ENCODE results near the gene IDUA.

IDUA gene

DNA sequence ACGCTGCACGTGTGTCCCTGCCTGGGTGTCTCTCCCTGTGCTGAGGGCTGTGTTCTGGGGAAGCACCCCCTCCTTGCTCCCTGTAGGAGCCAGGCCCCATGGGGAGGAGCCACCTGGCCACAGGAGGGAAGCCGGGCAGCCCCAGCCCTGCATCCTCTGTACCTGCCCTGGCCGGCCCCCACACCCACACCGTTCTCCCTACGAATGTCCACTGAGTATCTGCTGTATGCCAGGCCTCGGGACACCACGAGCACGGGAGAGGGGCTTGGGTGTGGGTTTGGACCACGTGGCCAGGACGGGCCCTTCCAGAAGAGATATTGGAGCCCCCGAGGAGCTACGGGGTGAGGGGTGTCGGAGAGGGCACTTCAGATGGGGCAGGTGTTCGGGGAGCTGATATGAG is 30.9 kb downstream of the IDUA start:
- DNase-seq, result no peak

DNA sequence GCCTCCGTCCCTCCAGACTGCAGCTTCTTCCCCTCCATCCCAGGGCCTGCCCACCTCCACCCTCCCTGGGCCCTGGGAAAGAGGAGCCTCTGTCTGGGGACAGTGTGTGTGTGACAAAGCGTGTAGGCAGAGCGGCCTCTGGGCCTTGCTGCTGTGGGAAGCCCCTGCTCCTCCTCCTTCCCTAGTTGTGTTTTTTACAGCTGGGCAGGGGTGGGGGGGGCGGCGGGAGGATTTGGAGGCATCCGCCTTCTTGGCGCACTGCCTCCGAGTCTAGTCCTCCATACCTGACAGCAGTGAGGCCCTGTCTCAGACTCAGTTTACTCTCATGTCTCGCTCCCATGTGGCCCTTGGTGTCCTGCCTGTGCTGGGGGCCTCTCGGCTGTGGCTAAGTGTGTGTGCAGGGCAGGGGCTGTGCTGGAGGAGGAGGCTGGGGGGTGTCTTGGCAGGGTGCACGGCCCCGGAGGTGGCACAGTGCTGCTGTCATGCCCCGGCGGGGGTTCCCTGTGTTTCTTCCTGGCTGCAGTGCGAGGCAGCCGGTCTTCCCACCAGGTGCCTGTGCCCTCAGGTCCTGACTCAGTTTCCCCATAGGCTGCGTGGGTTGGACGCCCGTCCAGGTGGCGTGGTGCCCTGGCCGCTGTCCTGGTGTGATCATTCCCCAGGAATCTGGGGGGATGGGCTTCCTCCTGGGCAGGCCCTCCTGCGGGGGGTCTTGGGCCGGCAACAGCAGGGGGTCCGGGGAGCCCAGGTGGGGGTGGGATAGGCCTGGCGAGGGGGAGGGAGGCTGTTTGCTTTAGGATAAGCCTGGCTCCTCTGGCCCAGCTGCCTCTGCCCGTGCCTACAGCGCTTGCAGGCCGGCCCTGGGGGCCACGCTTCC is 31.5 kb downstream of the IDUA start:
- no peak for DNase-seq

DNA sequence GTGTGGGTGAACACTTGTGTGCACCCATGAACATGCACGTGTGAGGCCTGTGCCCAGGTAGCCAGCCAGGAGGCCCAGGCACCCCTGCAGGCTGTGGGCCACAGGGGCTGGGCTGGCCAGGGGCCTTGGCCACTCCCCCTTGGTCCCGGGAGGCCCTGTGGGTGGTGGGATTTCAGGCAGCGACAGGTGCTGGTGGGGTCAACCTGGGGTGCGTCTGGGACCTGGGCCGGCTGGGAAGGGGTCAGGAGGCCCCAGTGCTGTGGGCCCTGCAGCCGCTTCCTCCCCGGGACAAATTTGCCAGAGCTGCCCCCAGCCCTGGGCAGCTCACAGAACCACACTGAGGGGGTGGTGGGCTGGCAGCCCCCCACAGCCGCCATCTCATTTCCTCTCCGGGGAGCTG is 32.5 kb downstream of the IDUA start:
- DNase-seq, result no peak

GRCh38 chr4:1019729-1020470 is 33.1 kb downstream of the IDUA start:
- DNase-seq, result no peak

DNA sequence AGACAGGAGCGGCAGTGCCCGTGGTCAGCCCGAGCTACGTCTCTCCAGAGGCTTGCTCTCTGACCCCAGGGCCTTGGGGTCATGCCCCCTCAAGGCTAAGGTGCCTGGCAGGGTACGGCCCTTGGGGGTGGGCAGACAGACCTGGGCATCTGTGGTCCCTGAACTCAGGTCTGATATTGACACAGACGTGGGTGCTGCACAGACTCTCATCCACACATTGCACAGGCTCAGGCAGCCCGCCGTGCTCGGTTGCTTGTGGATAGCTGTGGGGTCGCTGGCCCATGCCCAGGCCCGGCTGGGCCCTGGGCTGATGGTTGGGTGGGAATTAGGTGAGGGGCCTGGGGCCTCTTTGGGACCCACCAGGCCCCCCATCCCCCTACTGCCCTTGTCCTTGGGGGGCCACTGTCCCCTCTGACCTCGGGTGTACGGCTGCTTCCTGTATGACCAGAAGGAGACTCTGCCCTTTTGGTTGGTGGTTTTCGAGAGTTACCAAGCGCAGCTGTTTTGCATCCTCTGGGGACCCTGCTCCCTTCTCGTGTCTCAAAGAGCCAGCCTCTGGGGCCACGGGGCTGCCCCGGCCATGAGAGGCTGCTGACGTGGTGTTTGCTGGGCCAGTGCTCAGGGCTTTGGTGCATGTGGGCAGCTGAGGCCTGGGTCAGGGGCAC is 34.7 kb downstream of the IDUA start:
- no peak for DNase-seq

GRCh38 chr4:1022051-1022738 is 35.4 kb downstream of the IDUA start:
- no peak for DNase-seq

- DNase-seq, result no peak
These were observed 35.9 kb downstream of the IDUA start for GRCh38 chr4:1022739-1023066.

- DNase-seq, result no peak
These were observed 36.3 kb downstream of the IDUA start for GRCh38 chr4:1023075-1023640.

- DNase-seq, result no peak
These were observed 37.3 kb downstream of the IDUA start for GRCh38 chr4:1023895-1024740.

GRCh38 chr4:1024882-1025545 is 38.2 kb downstream of the IDUA start:
- no peak for DNase-seq

DNA sequence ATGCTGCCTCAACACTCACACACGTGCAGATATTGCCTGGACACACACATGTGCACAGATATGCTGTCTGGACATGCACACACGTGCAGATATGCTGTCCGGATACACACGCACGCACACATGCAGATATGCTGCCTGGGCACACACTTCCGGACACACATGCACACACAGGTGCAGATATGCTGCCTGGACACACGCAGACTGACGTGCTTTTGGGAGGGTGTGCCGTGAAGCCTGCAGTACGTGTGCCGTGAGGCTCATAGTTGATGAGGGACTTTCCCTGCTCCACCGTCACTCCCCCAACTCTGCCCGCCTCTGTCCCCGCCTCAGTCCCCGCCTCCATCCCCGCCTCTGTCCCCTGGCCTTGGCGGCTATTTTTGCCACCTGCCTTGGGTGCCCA is 39.3 kb downstream of the IDUA start:
- DNase-seq, result no peak

- DNase-seq, result no peak
These were observed 40.5 kb downstream of the IDUA start for GRCh38 chr4:1027219-1027914.

DNA sequence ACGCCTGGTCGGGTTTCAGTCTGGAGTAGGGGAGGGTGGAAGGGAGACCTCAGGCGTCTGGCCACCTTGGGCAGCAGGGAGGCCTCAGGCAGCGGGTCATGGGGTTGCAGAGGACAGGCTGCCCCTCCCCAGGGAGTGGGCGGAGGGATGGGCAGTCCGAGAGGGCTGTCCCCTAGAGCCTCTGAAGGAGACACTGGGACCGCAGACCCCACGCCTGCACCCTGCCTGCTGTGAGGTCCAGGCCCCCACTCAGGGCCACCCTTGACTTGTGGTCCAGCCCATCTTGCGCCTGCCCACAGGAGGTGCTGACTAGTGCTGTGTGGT is 41.0 kb downstream of the IDUA start:
- no peak for DNase-seq

- DNase-seq, result no peak
These were observed 41.9 kb downstream of the IDUA start for GRCh38 chr4:1028574-1029220.

GRCh38 chr4:1029529-1029928 is 42.7 kb downstream of the IDUA start:
- no peak for DNase-seq

DNA sequence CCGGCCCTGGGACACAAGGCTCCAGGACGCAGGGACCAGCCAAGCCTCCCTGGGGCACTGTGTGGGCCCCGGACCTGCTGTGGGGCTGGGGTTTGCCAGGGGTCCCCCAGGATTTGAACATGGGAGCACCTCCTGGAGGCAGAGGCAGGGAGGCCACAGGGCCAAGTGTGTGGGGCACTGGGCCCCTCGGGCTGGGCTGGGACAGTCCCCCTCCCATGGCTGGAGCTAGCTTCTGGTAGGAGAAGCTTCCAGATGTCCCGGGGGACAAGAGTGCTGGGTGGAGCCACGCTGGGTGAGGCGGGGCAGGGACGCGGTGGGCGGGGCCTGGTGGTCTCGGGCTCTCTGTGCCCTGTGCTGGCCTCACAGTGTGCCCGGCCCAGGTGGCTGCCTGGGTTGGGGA is 43.2 kb downstream of the IDUA start:
- no peak for DNase-seq

- DNase-seq, result no peak
These were observed 43.7 kb downstream of the IDUA start for GRCh38 chr4:1030559-1030958.

DNA sequence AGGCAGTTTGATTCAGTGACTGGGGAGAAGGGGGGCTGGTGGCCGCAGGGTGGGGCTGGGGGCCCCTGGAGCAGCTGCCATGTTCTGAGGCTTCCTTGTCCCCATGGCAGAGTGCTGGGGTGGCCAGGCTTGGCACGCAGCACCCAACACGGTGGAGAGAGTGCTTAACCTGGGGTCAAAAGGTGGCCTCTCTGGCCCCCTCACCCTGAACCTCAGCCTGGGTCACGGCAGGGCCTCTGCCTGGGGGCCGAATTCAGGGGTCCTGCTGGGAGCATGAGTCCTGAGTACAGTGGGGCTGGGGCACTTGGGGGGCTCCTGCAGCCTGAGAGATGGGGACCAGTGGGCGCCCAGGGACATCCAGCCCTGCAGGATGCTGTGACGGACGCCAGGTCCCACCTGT is 44.5 kb downstream of the IDUA start:
- DNase-seq, result no peak

GRCh38 chr4:1031956-1032795 is 45.3 kb downstream of the IDUA start:
- DNase-seq, result no peak
